Coronary artery (tissue), 2 donors: ENCODE measurements around the gene ATAD2B.

Experiments
- DNase-seq: peaks from one replicate; pipeline ENCODE4 v3.0.0-alpha.2; 2017; ENCODE audit warnings: low spot score
- H3K27ac ChIP-seq, 2 donors: fragments of 200-600 bp; sonication (generic); one replicate each; pipeline ENCODE4 v1.5.1; 2016 to 2019
- H3K4me3 ChIP-seq: fragments of 200-600 bp; sonication (generic); 2 replicates; pipeline ENCODE4 v1.5.1; 2016; ENCODE audit warnings: mild to moderate bottlenecking, moderate library complexity
- CTCF ChIP-seq: fragments of 200-600 bp; sonication (generic); IDR thresholded peaks from one replicate; pipeline ENCODE4 v1.5.1; 2019; ENCODE audit warnings: antibody characterized with exemption

The ATAD2B gene

GRCh38 chr2:23767876-23768621, 158.9 kb downstream of the ATAD2B start:
- DNase-seq = no peak
- no peak for TF ChIP-seq CTCF
- Histone ChIP-seq H3K4me3 (no peak overlapping the region), H3K27ac (no peak overlapping the region)

DNA sequence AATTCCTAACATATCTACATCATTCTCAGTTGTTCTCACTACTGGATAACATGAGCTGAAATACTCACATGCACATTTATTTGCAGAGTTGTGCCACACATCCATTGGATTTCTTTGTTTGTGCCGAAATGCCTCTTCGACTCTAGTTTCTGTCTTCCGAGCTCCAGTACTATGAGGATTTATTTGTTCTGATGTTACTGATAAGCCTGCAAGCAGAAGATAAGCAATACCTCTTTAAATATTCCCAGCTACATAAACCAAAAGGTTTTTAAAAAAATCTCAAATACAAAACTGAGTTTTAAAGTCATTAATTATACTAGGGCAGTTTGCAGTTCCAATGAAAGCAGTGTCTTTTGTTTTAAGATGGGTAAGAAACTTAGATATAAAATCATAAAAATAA, 164.8 kb downstream of the ATAD2B start:
- DNase-seq = no peak
- TF ChIP-seq CTCF = no peak
- H3K27ac ChIP-seq = no peak overlapping the region
- H3K4me3 ChIP-seq = no peak overlapping the region

DNA sequence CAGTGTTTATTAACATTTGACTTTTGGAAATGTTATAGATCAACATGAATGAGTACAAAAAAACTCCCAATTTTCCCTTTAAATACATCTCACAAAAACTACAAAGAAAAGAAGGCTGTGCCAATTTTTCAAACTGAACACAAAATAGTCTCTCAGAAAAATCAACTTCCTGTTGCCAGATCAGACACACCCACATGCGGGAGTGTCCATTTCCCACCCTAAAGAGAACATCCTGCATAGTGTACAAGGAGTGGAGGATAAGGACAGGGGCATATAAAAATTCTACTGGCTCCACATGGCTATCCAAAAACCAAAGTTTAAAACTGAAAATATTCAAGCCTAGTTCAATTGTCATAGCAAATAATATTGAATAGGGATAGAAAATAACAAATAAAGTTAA, 165.3 kb downstream of the ATAD2B start:
- no peak for TF ChIP-seq CTCF
- no peak for DNase-seq
- no peak overlapping the region for H3K27ac ChIP-seq

GRCh38 chr2:23760736-23761135, 166.2 kb downstream of the ATAD2B start:
- no peak for DNase-seq
- H3K4me3 ChIP-seq = no peak overlapping the region
- no peak for TF ChIP-seq CTCF
- H3K27ac ChIP-seq = no peak overlapping the region

More for the DNA sequence above, 165.3 kb downstream of the ATAD2B start:
- no peak overlapping the region for H3K4me3 ChIP-seq

DNA sequence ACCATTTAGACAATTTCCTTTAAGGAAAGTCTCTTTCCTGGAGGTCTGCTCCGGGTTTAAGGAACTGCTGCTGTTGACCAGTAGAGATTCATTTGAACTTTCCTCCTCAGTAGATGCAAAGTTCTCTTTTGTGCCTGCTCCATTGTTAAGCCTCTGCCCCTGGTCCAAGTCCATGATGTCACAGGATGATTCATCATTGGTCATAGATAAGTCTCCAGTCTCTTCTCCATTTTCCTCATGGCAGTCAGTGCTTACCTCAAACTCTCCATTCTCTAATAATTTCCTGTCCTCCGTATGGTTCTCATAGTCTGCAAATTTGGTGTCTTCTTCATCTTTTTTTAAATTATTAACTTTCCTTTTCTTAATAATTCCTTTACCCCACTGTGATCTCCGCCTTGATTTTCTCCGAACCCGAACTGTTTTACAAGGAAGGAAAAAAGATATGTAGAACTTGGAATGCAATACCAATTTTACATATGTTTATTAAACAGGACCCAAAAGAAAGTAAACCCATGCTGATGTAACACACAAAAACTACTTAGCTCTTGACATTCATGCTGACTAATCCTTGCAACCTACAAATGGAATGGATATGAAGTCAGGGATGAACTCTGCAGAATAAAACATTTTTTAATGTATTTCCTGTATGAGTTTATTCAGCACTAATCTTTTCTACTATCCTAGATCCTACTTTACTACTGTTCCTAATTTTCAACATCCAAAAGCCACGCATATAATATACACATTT, 169.1 kb downstream of the ATAD2B start:
- Histone ChIP-seq H3K27ac (no peak overlapping the region), H3K4me3 (no peak overlapping the region)
- DNase-seq = no peak
- no peak for TF ChIP-seq CTCF

DNA sequence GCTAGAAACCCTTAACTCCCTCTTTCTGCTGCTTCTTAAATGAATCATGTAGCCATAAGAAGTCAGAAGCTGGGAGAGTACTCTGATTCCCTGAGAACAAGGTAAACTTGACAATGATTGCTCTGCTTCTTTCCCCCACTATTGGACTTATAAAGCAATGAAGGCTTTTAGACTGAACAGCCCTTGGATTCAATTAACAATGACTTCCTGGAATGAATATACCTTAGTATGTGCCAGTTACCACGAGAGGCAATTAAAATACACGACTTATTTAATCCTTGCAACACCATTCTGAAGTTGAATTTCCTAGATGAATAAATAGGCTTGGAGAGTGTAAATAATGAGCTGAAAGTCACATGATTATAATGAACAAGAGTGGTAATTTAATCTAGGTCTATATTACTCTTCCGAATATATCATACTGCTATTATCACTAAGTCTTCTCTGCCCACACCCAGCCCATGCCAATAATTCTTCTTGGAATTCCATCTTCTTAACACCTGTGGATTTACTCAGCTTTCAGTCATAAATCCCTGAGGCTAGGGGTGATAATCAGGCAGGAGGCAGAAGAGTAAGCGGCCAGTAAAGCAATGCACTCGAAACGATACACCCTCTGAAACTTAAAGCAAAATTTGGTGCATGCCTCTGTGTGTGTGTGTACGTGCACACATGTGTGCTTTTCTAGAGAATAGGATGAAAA, 170.2 kb downstream of the ATAD2B start:
- Histone ChIP-seq H3K4me3 (no peak overlapping the region), H3K27ac (no peak overlapping the region)
- no peak for TF ChIP-seq CTCF
- DNase-seq = no peak
